ENCODE data around the gene SUN3.
"Not testable (repeated sequence)": the region's sequence is repeated elsewhere in the genome, so short reads cannot be mapped to it uniquely, and the experiment has no call there.

SUN3 gene

GRCh38 chr7:47991270-47991669 is 37.6 kb downstream of the SUN3 start:
- H3K9ac ChIP-seq (ENCODE audit: low read depth, low read length, poor library complexity, severe bottlenecking) = no peak overlapping the region

GRCh38 chr7:47990592-47990991 is 38.3 kb downstream of the SUN3 start:
- Histone ChIP-seq H3K4me1 (ENCODE audit: insufficient read depth, low read length, poor library complexity, severe bottlenecking) (no peaks in the 10 kb centered on the region), H3K9me3 (ENCODE audit: insufficient read depth, low read depth, low read length) (no peaks in the 10 kb centered on the region), H4K20me1 (ENCODE audit: insufficient read depth, low read length, poor library complexity, severe bottlenecking) (no peaks in the 10 kb centered on the region), H3K36me3 (ENCODE audit: insufficient read depth, low read length) (no peaks in the 10 kb centered on the region), H3K4me2 (ENCODE audit: low read depth, low read length, poor library complexity, severe bottlenecking) (no peak overlapping the region), H3K79me2 (ENCODE audit: insufficient read depth, low read length) (no peaks in the 10 kb centered on the region), H3K4me3 (ENCODE audit: low read length, poor library complexity, severe bottlenecking) (no peak overlapping the region), H3F3A (ENCODE audit: low read depth) (no peaks in the 10 kb centered on the region), H2AFZ (ENCODE audit: low read length) (no peak overlapping the region), H3K9me2 (replicated peaks; ENCODE audit: low read depth, low read length) (no peaks in the 10 kb centered on the region), H3K9ac (ENCODE audit: low read depth, low read length, poor library complexity, severe bottlenecking) (no peak overlapping the region), H3K27me3 (ENCODE audit: insufficient read depth, low read length, poor library complexity, severe bottlenecking) (no peaks in the 10 kb centered on the region)
- no peak for TF ChIP-seq CTCF (conservative IDR thresholded peaks at IDR 0.05; ENCODE audit: low read length)
- TF ChIP-seq EZH2phosphoT487 (IDR thresholded peaks at IDR 0.05; ENCODE audit: borderline replicate concordance) = no peak

More at GRCh38 chr7:47991270-47991669, 37.6 kb downstream of the SUN3 start:
- Histone ChIP-seq H2AFZ (ENCODE audit: low read length) (no peak overlapping the region), H3K27me3 (ENCODE audit: insufficient read depth, low read length, poor library complexity, severe bottlenecking) (no peaks in the 10 kb centered on the region), H3K79me2 (ENCODE audit: insufficient read depth, low read length) (no peaks in the 10 kb centered on the region), H3K36me3 (ENCODE audit: insufficient read depth, low read length) (no peaks in the 10 kb centered on the region), H3K9me2 (replicated peaks; ENCODE audit: low read depth, low read length) (no peaks in the 10 kb centered on the region), H3K9me3 (ENCODE audit: insufficient read depth, low read depth, low read length) (no peaks in the 10 kb centered on the region), H3K4me3 (ENCODE audit: low read length, poor library complexity, severe bottlenecking) (no peak overlapping the region), H3K4me1 (ENCODE audit: insufficient read depth, low read length, poor library complexity, severe bottlenecking) (no peaks in the 10 kb centered on the region), H3K4me2 (ENCODE audit: low read depth, low read length, poor library complexity, severe bottlenecking) (no peak overlapping the region), H3F3A (ENCODE audit: low read depth) (no peaks in the 10 kb centered on the region), H4K20me1 (ENCODE audit: insufficient read depth, low read length, poor library complexity, severe bottlenecking) (no peaks in the 10 kb centered on the region)
- TF ChIP-seq EZH2phosphoT487 (IDR thresholded peaks at IDR 0.05; ENCODE audit: borderline replicate concordance) (no peak), CTCF (conservative IDR thresholded peaks at IDR 0.05; ENCODE audit: low read length) (no peak)

- H3K4me3 ChIP-seq (ENCODE audit: low read length, poor library complexity, severe bottlenecking); H3K27me3 ChIP-seq (ENCODE audit: insufficient read depth, low read length, poor library complexity, severe bottlenecking); H3F3A ChIP-seq (ENCODE audit: low read depth); H3K9me3 ChIP-seq (ENCODE audit: insufficient read depth, low read depth, low read length); H3K9ac ChIP-seq (ENCODE audit: low read depth, low read length, poor library complexity, severe bottlenecking); H4K20me1 ChIP-seq (ENCODE audit: insufficient read depth, low read length, poor library complexity, severe bottlenecking); H3K9me2 ChIP-seq (replicated peaks; ENCODE audit: low read depth, low read length); H3K4me1 ChIP-seq (ENCODE audit: insufficient read depth, low read length, poor library complexity, severe bottlenecking); H2AFZ ChIP-seq (ENCODE audit: low read length); H3K4me2 ChIP-seq (ENCODE audit: low read depth, low read length, poor library complexity, severe bottlenecking); H3K36me3 ChIP-seq (ENCODE audit: insufficient read depth, low read length); H3K79me2 ChIP-seq (ENCODE audit: insufficient read depth, low read length): not testable (repeated sequence)
These were observed 39.1 kb downstream of the SUN3 start for GRCh38 chr7:47989607-47990400.

Measured in Loucy (cell line).